Measurements from ENCODE around the gene C17orf113.

DNA sequence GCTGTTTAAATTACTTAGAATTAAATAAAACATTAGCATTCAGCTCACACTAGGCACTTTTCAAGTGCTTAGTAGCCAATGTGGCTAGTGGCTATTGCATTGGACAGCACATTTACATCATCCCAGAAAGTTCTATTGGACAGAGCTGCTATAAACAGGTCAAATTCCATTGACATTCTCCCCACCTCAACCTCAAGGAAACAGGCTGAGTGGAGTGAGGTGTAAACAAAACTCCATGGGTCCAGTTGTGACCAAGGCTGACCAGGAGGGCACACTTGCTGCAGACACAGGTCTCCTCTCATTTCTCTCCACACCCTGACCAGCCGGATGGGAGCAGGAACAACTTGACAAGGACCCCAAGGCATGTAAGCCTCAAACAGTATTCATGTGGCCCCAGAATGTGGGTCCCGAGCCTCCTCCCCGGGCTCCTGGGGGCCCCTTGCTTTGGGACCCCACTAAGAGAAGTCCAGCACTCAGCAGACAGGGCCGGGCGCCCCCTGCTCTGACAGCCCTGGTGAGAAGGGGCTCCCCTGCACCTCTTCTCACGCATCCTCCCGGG, 488 bp downstream of the C17orf113 start:
- TF ChIP-seq, protein P1, sequence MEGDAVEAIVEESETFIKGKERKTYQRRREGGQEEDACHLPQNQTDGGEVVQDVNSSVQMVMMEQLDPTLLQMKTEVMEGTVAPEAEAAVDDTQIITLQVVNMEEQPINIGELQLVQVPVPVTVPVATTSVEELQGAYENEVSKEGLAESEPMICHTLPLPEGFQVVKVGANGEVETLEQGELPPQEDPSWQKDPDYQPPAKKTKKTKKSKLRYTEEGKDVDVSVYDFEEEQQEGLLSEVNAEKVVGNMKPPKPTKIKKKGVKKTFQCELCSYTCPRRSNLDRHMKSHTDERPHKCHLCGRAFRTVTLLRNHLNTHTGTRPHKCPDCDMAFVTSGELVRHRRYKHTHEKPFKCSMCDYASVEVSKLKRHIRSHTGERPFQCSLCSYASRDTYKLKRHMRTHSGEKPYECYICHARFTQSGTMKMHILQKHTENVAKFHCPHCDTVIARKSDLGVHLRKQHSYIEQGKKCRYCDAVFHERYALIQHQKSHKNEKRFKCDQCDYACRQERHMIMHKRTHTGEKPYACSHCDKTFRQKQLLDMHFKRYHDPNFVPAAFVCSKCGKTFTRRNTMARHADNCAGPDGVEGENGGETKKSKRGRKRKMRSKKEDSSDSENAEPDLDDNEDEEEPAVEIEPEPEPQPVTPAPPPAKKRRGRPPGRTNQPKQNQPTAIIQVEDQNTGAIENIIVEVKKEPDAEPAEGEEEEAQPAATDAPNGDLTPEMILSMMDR (IDR thresholded peaks at IDR 0.05 in 2 of 3, conservative IDR thresholded peaks at IDR 0.05 in 1 of 3; ENCODE audit: borderline replicate concordance in 1 of 3, insufficient read depth in 1 of 3, low read depth in 2 of 3, low read length in 2 of 3), result no peak
- TF ChIP-seq POLR2A (IDR thresholded peaks at IDR 0.05; ENCODE audit: borderline replicate concordance, extremely low read depth, insufficient read depth, insufficient read length), result no peak
- no peak for TF ChIP-seq ZNF274 (IDR thresholded peaks at IDR 0.05; ENCODE audit: low read depth, low read length)
- no peak for TF ChIP-seq EZH2 (IDR thresholded peaks at IDR 0.05)
- TF ChIP-seq SP1 (IDR thresholded peaks at IDR 0.05; ENCODE audit: low read depth), result no peak
- TF ChIP-seq SIN3A (IDR thresholded peaks at IDR 0.05; ENCODE audit: low read depth), result no peak
- TF ChIP-seq POLR2AphosphoS5 (IDR thresholded peaks at IDR 0.05; ENCODE audit: low read depth, low read length), result no peak
- no peak for TF ChIP-seq FOSL1 (IDR thresholded peaks at IDR 0.05; ENCODE audit: low read depth)
- TF ChIP-seq, protein P2, sequence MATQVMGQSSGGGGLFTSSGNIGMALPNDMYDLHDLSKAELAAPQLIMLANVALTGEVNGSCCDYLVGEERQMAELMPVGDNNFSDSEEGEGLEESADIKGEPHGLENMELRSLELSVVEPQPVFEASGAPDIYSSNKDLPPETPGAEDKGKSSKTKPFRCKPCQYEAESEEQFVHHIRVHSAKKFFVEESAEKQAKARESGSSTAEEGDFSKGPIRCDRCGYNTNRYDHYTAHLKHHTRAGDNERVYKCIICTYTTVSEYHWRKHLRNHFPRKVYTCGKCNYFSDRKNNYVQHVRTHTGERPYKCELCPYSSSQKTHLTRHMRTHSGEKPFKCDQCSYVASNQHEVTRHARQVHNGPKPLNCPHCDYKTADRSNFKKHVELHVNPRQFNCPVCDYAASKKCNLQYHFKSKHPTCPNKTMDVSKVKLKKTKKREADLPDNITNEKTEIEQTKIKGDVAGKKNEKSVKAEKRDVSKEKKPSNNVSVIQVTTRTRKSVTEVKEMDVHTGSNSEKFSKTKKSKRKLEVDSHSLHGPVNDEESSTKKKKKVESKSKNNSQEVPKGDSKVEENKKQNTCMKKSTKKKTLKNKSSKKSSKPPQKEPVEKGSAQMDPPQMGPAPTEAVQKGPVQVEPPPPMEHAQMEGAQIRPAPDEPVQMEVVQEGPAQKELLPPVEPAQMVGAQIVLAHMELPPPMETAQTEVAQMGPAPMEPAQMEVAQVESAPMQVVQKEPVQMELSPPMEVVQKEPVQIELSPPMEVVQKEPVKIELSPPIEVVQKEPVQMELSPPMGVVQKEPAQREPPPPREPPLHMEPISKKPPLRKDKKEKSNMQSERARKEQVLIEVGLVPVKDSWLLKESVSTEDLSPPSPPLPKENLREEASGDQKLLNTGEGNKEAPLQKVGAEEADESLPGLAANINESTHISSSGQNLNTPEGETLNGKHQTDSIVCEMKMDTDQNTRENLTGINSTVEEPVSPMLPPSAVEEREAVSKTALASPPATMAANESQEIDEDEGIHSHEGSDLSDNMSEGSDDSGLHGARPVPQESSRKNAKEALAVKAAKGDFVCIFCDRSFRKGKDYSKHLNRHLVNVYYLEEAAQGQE (IDR thresholded peaks at IDR 0.05; ENCODE audit: low read depth), result no peak
- no peak for TF ChIP-seq MAX (IDR thresholded peaks at IDR 0.05)
- no peak for TF ChIP-seq EZH2phosphoT487 (IDR thresholded peaks at IDR 0.05; ENCODE audit: borderline replicate concordance)
- no peak for TF ChIP-seq YY1 (IDR thresholded peaks at IDR 0.05; ENCODE audit: extremely low read depth, insufficient replicate concordance, low read depth, low read length)
- TF ChIP-seq TCF7L2 (IDR thresholded peaks at IDR 0.05; ENCODE audit: borderline replicate concordance, extremely low read depth, insufficient read depth, insufficient read length), result no peak

Data from HCT116 (cell line).